ENCODE measurements around the gene ITPR1.

DNA sequence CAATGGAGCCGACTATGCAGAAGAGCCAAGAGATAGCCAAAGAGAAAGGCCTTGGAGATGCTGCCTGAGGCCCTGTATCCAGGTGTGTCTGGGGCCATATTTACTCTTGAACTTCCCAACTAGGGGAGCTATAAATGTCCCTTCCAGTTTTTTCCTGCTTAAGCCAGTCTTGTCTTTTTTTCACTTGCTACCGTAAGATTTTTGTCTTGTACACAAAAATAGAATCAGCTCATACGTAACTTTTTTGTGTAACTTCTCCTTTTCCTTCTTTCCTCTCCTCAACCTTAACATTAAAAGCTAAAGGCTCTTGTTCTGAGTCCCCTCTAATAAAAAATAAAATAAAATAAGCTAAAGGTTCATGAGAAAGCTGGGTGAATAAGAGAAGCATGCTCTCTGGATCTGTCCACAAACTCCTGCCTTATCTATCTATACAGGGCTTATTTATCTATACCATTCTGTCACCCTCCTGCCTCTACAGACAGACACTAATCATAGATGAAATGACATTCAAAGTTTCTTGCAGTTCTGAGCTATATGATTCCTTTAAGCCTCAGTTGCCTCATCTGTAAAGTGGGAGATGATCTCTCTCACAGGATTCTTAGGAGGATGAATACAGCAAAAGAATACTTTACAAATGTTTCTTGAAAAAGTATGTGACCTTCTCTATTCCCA lies 30.6 kb upstream of the ITPR1 start:
- TF ChIP-seq, protein P1, sequence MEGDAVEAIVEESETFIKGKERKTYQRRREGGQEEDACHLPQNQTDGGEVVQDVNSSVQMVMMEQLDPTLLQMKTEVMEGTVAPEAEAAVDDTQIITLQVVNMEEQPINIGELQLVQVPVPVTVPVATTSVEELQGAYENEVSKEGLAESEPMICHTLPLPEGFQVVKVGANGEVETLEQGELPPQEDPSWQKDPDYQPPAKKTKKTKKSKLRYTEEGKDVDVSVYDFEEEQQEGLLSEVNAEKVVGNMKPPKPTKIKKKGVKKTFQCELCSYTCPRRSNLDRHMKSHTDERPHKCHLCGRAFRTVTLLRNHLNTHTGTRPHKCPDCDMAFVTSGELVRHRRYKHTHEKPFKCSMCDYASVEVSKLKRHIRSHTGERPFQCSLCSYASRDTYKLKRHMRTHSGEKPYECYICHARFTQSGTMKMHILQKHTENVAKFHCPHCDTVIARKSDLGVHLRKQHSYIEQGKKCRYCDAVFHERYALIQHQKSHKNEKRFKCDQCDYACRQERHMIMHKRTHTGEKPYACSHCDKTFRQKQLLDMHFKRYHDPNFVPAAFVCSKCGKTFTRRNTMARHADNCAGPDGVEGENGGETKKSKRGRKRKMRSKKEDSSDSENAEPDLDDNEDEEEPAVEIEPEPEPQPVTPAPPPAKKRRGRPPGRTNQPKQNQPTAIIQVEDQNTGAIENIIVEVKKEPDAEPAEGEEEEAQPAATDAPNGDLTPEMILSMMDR (IDR thresholded peaks at IDR 0.05; ENCODE audit: insufficient read depth, low read length), result no peak
- TF ChIP-seq POLR2AphosphoS5 (IDR thresholded peaks at IDR 0.05; ENCODE audit: low read depth), result no peak

Measured in HL-60 (cell line).